ENCODE data around the gene SCAANT1. TPM values are rescaled to one million over a fixed set of nuclear protein-coding genes. Genes with fewer than 3 reads are reported as not detected.

The SCAANT1 gene
- total and polyA plus RNA-seq, 2 of the 8 experiments (the other 6 are each of a cell fraction or from before 2014, with no cell fraction given): not detected

DNA sequence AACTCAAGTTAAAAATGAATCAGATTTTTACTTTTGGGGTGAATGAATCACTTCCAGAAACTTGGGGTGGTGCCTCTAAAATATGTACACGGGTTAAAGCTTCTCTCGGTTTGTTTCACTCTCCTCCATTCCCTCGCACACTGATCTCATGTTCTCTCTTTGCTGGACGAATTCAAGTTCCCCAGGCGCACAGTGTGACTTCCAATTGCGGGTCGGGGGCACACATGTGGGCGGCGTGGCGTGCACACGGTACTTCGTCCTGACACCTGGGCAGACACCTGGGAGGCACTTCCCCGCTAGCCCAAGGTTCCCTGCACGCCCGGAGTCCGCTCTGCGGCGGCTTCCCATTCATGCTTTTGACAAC, 692 bp downstream of the SCAANT1 start:
- Histone ChIP-seq H2BK15ac (ENCODE audit: low read length) (no peak overlapping the region), H3K36me3 (ENCODE audit: control insufficient read depth in 2 of 4, insufficient read depth in 4 of 4, low read length in 3 of 4) (no peaks in the 10 kb centered on the region), H4K8ac (ENCODE audit: extremely low read depth, insufficient read depth, low read length) (no peak overlapping the region), H3K23me2 (ENCODE audit: low read depth, low read length) (peaks cover 6% of the 10 kb centered on the region), H3K9ac (replicated peaks in 1 of 4; ENCODE audit: extremely low read depth in 1 of 4, low read depth in 3 of 4, low read length in 3 of 4) (peak overlapping the region; percentile 26 to 52 (median 34); a peak in 3 of 7 replicates), H2BK20ac (ENCODE audit: low read length) (no peak overlapping the region), H3K4ac (replicated peaks; ENCODE audit: insufficient read length, low read depth, low read length) (no peak overlapping the region), H4K5ac (ENCODE audit: insufficient read length, low read depth, low read length) (no peak overlapping the region), H2AFZ (ENCODE audit: low read length) (no peak overlapping the region), H4K91ac (replicated peaks; ENCODE audit: insufficient read length, low read length) (no peak overlapping the region), H3K56ac (replicated peaks; ENCODE audit: insufficient read length, low read depth, low read length) (no peak overlapping the region), H3K79me2 (ENCODE audit: control insufficient read depth in 1 of 2, insufficient read depth in 2 of 2, low read length in 2 of 2) (0 out of 4 replicates have a peak, but pooled peaks cover 0 to 2% of the 10 kb centered on the region in 2 experiments), H4K20me1 (replicated peaks in 1 of 2; ENCODE audit: control insufficient read depth in 1 of 2, insufficient read depth in 2 of 2, low read length in 2 of 2) (peaks cover 0 to 1% of the 10 kb centered on the region in 2 experiments), H3K4me3 (ENCODE audit: extremely low read depth in 1 of 4, insufficient read depth in 2 of 4, low read depth in 3 of 4, low read length in 4 of 4) (peak overlapping the region; percentile 64 to 79 (median 74)), H2BK120ac (replicated peaks; ENCODE audit: low read depth, low read length) (no peak overlapping the region), H3K9me3 (ENCODE audit: insufficient read depth in 2 of 2, low read depth in 1 of 2, low read length in 1 of 2) (no peaks in the 10 kb centered on the region), H3K4me1 (replicated peaks in 1 of 4; ENCODE audit: control insufficient read depth in 3 of 4, insufficient read depth in 4 of 4, low read length in 3 of 4) (peaks cover 0 to 2% (median 0%) of the 10 kb centered on the region in 4 experiments; a peak in 3 of 7 replicates), H2AK5ac (ENCODE audit: low read depth, low read length) (no peak overlapping the region), H2BK5ac (ENCODE audit: low read depth, low read length) (no peak overlapping the region; the same call in 1 of the 2 replicates), H3K18ac (ENCODE audit: extremely low read depth, low read length) (0 out of 2 replicates have a peak overlapping the region, but pooled peaks have one; percentile 6), H3K14ac (ENCODE audit: insufficient read length) (no peak overlapping the region), H3K4me2 (ENCODE audit: insufficient read depth in 1 of 2, low read depth in 2 of 2, low read length in 2 of 2) (peak overlapping the region; percentile 80 to 93), H3K27ac (ENCODE audit: low read depth, low read length) (no peak overlapping the region), H3K79me1 (ENCODE audit: low read depth, low read length) (no peaks in the 10 kb centered on the region), H3K27me3 (replicated peaks in 1 of 4; ENCODE audit: control insufficient read depth in 3 of 4, extremely low read depth in 1 of 4, insufficient read depth in 3 of 4, low read length in 3 of 4) (no peaks in the 10 kb centered on the region), H3K23ac (ENCODE audit: insufficient read length) (no peak overlapping the region), H2BK12ac (ENCODE audit: low read depth, low read length) (no peak overlapping the region)
- WGBS, 2 experiments (ENCODE audit: extremely low coverage in 1 of 2, insufficient coverage in 1 of 2, insufficient read length in 1 of 2, insufficient replicate concordance in 2 of 2, low coverage in 1 of 2, low lambda C conversion rate in 2 of 2, missing lambda C conversion rate in 1 of 2): 1% methylated on average over 18 of the region's 18 CpGs; no CpG with 5 or more reads in 1 of the 2 experiments
- ChIA-PET POLR2A (ENCODE audit: partially characterized antibody) (interaction anchor here (0.8 to 1.8 kb wide), 11 partner anchors 9 to 49 kb away, joined by 3 to 5 read pairs (median 3); no protein-coding TSS in a partner anchor), CTCF (ENCODE audit: partially characterized antibody) (interaction anchor here (0.9 kb wide), 1 partner anchor 32 kb away, joined by 3 read pairs; no protein-coding TSS in a partner anchor)
- DNase-seq (ENCODE audit: low read depth in 1 of 2, low spot score in 2 of 2) (no peak), FAIRE-seq (no peak)
- no peak; the same call in 1 of the 2 replicates for TF ChIP-seq RBBP5 (IDR thresholded peaks at IDR 0.05; ENCODE audit: borderline replicate concordance, low read depth, low read length)
- TF ChIP-seq SAP30 (IDR thresholded peaks at IDR 0.05; ENCODE audit: insufficient read depth, insufficient replicate concordance, low read length): peak; percentile 50
- no peak for TF ChIP-seq BCL11A (IDR thresholded peaks at IDR 0.05; ENCODE audit: low read depth in 2 of 2, low read length in 2 of 2)
- no peak for TF ChIP-seq SIRT6 (IDR thresholded peaks at IDR 0.05; ENCODE audit: low read length)
- TF ChIP-seq SUZ12 (IDR thresholded peaks at IDR 0.05; ENCODE audit: low read length): no peak
- no peak for TF ChIP-seq GABPA (IDR thresholded peaks at IDR 0.05; ENCODE audit: borderline replicate concordance, insufficient read depth, low read length)
- no peak for TF ChIP-seq CTBP2 (IDR thresholded peaks at IDR 0.05; ENCODE audit: borderline replicate concordance, insufficient read depth, insufficient read length, low read length)
- no peak for TF ChIP-seq POU5F1 (IDR thresholded peaks at IDR 0.05; ENCODE audit: low read depth, low read length)
- TF ChIP-seq, protein P1, sequence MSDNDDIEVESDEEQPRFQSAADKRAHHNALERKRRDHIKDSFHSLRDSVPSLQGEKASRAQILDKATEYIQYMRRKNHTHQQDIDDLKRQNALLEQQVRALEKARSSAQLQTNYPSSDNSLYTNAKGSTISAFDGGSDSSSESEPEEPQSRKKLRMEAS (IDR thresholded peaks at IDR 0.05): peak; percentile 44
- TF ChIP-seq TBP (IDR thresholded peaks at IDR 0.05; ENCODE audit: low read depth, low read length): no peak
- TF ChIP-seq RXRA (IDR thresholded peaks at IDR 0.05; ENCODE audit: insufficient read depth, low read depth, low read length): no peak
- no peak for TF ChIP-seq CBX5 (IDR thresholded peaks at IDR 0.05; ENCODE audit: low read depth, low read length)
